HepG2 (cell line): ENCODE measurements around the gene ARID1A. TPM values are rescaled to one million over a fixed set of nuclear protein-coding genes. Genes with fewer than 3 reads are reported as not detected.
A peak's percentile ranks its signal among the peaks of the same experiment; 100 is the strongest.

ENCODE experiments used
- ADNP ChIP-seq: sonication (generic); formaldehyde crosslinking; IDR thresholded peaks from 2 replicates; pipeline ENCODE4 v1.4.0; 2020; ENCODE audit warnings: missing genetic modification reagents
- BRF2 ChIP-seq: sonication (generic); formaldehyde crosslinking; IDR thresholded peaks from 2 replicates; pipeline ENCODE4 v1.8.1; 2022; ENCODE audit warnings: mild to moderate bottlenecking, missing genetic modification reagents
- CHCHD3 ChIP-seq: sonication (generic); formaldehyde crosslinking; IDR thresholded peaks from 2 replicates; pipeline ENCODE4 v1.8.0; 2022; ENCODE audit warnings: mild to moderate bottlenecking, missing genetic modification reagents, moderate library complexity
- DNMT1 ChIP-seq: sonication (generic); formaldehyde crosslinking; IDR thresholded peaks from 2 replicates; pipeline ENCODE4 v1.5.1; 2020; ENCODE audit warnings: mild to moderate bottlenecking, missing genetic modification reagents
- EHMT2 ChIP-seq: fragments of 200-600 bp; sonication (generic); IDR thresholded peaks from 2 replicates; pipeline ENCODE4 v1.7.0; 2017; ENCODE audit warnings: antibody characterized with exemption, low read depth, low read length, borderline replicate concordance
- FOSL1 ChIP-seq: sonication (generic); formaldehyde crosslinking; IDR thresholded peaks from 2 replicates; pipeline ENCODE4 v1.9.0; 2021; ENCODE audit warnings: missing genetic modification reagents, borderline replicate concordance
- GABPB1 ChIP-seq: IDR thresholded peaks from 2 replicates; pipeline ENCODE4 v1.6.1; 2016; ENCODE audit warnings: mild to moderate bottlenecking, missing genetic modification reagents, moderate library complexity, missing compliant biosample characterization
- HNRNPH1 ChIP-seq: fragments of 200-400 bp; formaldehyde crosslinking; optimal IDR thresholded peaks from 2 replicates; pipeline ENCODE3; 2017; ENCODE audit warnings: mild to moderate bottlenecking, low read depth, low read length
- MXD3 ChIP-seq: IDR thresholded peaks from 2 replicates; pipeline ENCODE4 v1.6.1; 2016; ENCODE audit warnings: mild to moderate bottlenecking, missing biosample characterization, missing genetic modification reagents
- NR3C1 ChIP-seq: sonication (generic); formaldehyde crosslinking; IDR thresholded peaks from 2 replicates; pipeline ENCODE4 v1.4.0; 2020; ENCODE audit warnings: missing genetic modification reagents
- RBM39 ChIP-seq: fragments of 200-400 bp; formaldehyde crosslinking; IDR thresholded peaks from one replicate; pipeline ENCODE4 v1.6.1; 2018; ENCODE audit warnings: antibody characterized with exemption, mild to moderate bottlenecking, low read depth, low read length; ENCODE audit not compliant: poor library complexity, severe bottlenecking
- SP2 ChIP-seq: sonication (generic); formaldehyde crosslinking; IDR thresholded peaks from 2 replicates; pipeline ENCODE4 v1.5.1; 2020; ENCODE audit warnings: mild to moderate bottlenecking, missing genetic modification reagents
- ZNF142 ChIP-seq: sonication (generic); formaldehyde crosslinking; IDR thresholded peaks from 2 replicates; pipeline ENCODE4 v1.4.0; 2020; ENCODE audit warnings: missing genetic modification reagents
- ZNF251 ChIP-seq: sonication (generic); formaldehyde crosslinking; IDR thresholded peaks from 2 replicates; pipeline ENCODE4 v1.9.0; 2021; ENCODE audit warnings: mild to moderate bottlenecking, missing genetic modification reagents
- ZNF264 ChIP-seq: sonication (generic); formaldehyde crosslinking; IDR thresholded peaks from 2 replicates; pipeline ENCODE4 v1.4.0; 2020; ENCODE audit warnings: missing genetic modification reagents
- ZNF550 ChIP-seq: sonication (generic); formaldehyde crosslinking; IDR thresholded peaks from 2 replicates; pipeline ENCODE4 v1.4.0; 2020; ENCODE audit warnings: mild to moderate bottlenecking, missing genetic modification reagents, borderline replicate concordance
- ZNF7 ChIP-seq: IDR thresholded peaks from 2 replicates; pipeline ENCODE4 v1.6.1; 2016; ENCODE audit warnings: missing biosample characterization, missing genetic modification reagents
- ZNF782 ChIP-seq: sonication (generic); formaldehyde crosslinking; IDR thresholded peaks from 2 replicates; pipeline ENCODE4 v1.4.0; 2020; ENCODE audit warnings: missing genetic modification reagents, mild to moderate bottlenecking, borderline replicate concordance
- ZNF784 ChIP-seq: sonication (generic); formaldehyde crosslinking; IDR thresholded peaks from 2 replicates; pipeline ENCODE4 v1.5.1; 2020; ENCODE audit warnings: missing genetic modification reagents, mild to moderate bottlenecking, borderline replicate concordance
- polyA plus RNA-seq, 8 experiments: library from polyadenylated mRNA; depleted of rRNA in 3 of 8; stranded (reverse) in 7 of 8; unstranded in 1 of 8; fragments of >200 nt; fragmentation: Illumina TruSeq in 4 of 8; extraction: Trizol in 4 of 8; gene quantifications; 2 replicates each; pipeline versions ENCODE4 v1.2.1 to v1.2.3, GENCODE V29; 2011 to 2016; ENCODE audit warnings: low read depth in 4 of 8, missing spikeins in 1 of 8, mixed read lengths in 1 of 8; ENCODE audit not compliant: insufficient read depth in 1 of 8
- total RNA-seq, 5 experiments: library from RNA; depleted of rRNA; stranded (reverse); fragments of >200 nt; fragmentation: Illumina TruSeq; extraction: Trizol; gene quantifications; 2 replicates each; pipeline ENCODE4 v1.2.3, GENCODE V29; 2016; ENCODE audit warnings: low read depth in 1 of 5

The ARID1A gene
- total and polyA plus RNA-seq, 2 of the 13 experiments (the other 11 are each of a cell fraction or from before 2014, with no cell fraction given) = 11.9 to 15.9 TPM

- TF ChIP-seq ZNF7 (CRISPR knock-in tag) = no peak
- no peak for TF ChIP-seq BRF2
- no peak for TF ChIP-seq ZNF782 (CRISPR knock-in tag)
- TF ChIP-seq MXD3 = no peak
- no peak for TF ChIP-seq DNMT1
- no peak for TF ChIP-seq ZNF251 (CRISPR knock-in tag)
- TF ChIP-seq ADNP (CRISPR knock-in tag) = no peak
- no peak for TF ChIP-seq ZNF142 (CRISPR knock-in tag)
- TF ChIP-seq EHMT2 = no peak
- TF ChIP-seq CHCHD3 (CRISPR knock-in tag) = no peak
- TF ChIP-seq RBM39 = no peak
- TF ChIP-seq ZNF264 = no peak
- TF ChIP-seq NR3C1 (CRISPR knock-in tag) = no peak
- TF ChIP-seq SP2 (CRISPR knock-in tag) = no peak
- TF ChIP-seq HNRNPH1 = no peak
- TF ChIP-seq ZNF550 = no peak
- TF ChIP-seq GABPB1 (CRISPR knock-in tag) = no peak
- TF ChIP-seq ZNF784 (CRISPR knock-in tag) = no peak
- TF ChIP-seq FOSL1 (CRISPR knock-in tag) = peak; percentile 74
These were observed 76.0 kb downstream of the ARID1A start (continued) for GRCh38 chr1:26771643-26772321.
